ENCODE data around the gene OR1F1. TPM values are rescaled to one million over a fixed set of nuclear protein-coding genes. Genes with fewer than 3 reads are reported as not detected.
"Not testable (repeated sequence)": the region's sequence is repeated elsewhere in the genome, so short reads cannot be mapped to it uniquely, and the experiment has no call there.

OR1F1 gene
- total RNA-seq, 1 donor from 2014 or later = not detected

DNA sequence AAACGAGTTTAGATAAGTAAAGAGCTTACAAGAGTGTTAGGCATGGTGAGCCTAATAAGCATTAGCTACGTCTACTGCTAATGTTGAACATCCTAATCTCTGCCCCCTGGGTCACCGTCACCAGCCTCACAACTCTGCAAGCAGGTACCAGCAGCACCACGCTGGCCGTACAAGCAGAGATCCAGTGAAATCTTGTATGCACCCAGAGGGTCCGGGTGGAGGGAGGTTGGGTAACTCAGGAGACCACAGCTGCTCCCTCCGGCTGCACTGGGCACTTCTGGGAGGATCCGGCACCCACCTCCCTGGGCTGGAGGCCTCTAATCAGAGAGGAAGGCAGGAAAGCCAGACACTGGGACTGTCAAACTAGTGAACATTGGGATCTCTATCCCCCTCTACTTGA lies 8.4 kb upstream of the OR1F1 start:
- peaks cover 97% of the 10 kb centered on the region for H3K27me3 Mint-ChIP-seq
- DNase-seq (ENCODE audit: low spot score, unreplicated experiment) = no peak
- H3K36me3 Mint-ChIP-seq (ENCODE audit: insufficient read depth) = no peaks in the 10 kb centered on the region
- TF ChIP-seq, protein P1, sequence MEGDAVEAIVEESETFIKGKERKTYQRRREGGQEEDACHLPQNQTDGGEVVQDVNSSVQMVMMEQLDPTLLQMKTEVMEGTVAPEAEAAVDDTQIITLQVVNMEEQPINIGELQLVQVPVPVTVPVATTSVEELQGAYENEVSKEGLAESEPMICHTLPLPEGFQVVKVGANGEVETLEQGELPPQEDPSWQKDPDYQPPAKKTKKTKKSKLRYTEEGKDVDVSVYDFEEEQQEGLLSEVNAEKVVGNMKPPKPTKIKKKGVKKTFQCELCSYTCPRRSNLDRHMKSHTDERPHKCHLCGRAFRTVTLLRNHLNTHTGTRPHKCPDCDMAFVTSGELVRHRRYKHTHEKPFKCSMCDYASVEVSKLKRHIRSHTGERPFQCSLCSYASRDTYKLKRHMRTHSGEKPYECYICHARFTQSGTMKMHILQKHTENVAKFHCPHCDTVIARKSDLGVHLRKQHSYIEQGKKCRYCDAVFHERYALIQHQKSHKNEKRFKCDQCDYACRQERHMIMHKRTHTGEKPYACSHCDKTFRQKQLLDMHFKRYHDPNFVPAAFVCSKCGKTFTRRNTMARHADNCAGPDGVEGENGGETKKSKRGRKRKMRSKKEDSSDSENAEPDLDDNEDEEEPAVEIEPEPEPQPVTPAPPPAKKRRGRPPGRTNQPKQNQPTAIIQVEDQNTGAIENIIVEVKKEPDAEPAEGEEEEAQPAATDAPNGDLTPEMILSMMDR (IDR thresholded peaks at IDR 0.05; ENCODE audit: unreplicated experiment) = no peak
- H3K9me3 Mint-ChIP-seq (ENCODE audit: low read depth) = no peaks in the 10 kb centered on the region
- H3K27ac Mint-ChIP-seq = no peak overlapping the region
- no peak overlapping the region for H3K4me3 Mint-ChIP-seq (ENCODE audit: low read depth)
- H3K4me1 Mint-ChIP-seq (ENCODE audit: low read depth) = peaks cover 4% of the 10 kb centered on the region

DNA sequence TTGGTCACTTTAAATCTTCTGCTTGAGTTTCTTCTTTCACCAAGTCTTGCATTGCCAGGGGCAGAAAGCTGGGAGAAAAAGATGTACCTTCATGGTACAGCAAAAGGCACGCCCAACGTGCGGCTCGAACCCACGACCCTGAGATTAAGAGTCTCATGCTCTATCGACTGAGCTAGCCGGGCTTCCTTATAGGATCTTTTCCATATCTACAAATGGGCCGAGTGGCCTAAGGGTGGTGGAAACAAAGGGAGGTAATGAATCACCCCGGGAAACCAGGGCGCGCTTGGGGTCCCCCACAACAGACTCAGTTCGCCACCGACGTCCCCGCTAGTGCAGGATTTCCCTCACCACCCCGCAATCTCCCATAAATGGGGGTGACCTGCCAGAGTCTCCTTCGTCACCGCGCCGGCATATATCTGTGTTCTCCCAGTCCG lies 7.5 kb upstream of the OR1F1 start:
- H3K4me1 Mint-ChIP-seq (ENCODE audit: low read depth) = peaks cover 4% of the 10 kb centered on the region
- no peak overlapping the region for H3K27ac Mint-ChIP-seq
- peaks cover 92% of the 10 kb centered on the region for H3K27me3 Mint-ChIP-seq
- no peaks in the 10 kb centered on the region for H3K9me3 Mint-ChIP-seq (ENCODE audit: low read depth)
- no peak for DNase-seq (ENCODE audit: low spot score, unreplicated experiment)
- H3K36me3 Mint-ChIP-seq (ENCODE audit: insufficient read depth) = no peaks in the 10 kb centered on the region
- no peak overlapping the region for H3K4me3 Mint-ChIP-seq (ENCODE audit: low read depth)
- TF ChIP-seq, protein P1 (IDR thresholded peaks at IDR 0.05; ENCODE audit: unreplicated experiment) = no peak

DNA sequence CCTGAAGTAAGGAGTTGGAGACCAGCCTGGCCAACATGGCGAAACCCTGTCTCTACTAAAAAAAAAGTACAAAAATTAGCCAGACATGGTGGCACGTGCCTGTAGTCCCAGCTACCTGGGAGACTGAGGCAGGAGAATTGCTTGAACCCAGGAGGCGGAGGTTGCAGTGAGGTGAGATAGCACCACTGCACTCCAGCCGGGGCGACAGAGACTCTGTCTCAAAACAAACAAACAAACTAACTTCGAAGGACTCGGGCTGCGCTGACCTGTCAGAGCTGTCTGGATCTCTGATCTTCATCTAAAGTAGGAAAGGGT lies 5.8 kb upstream of the OR1F1 start:
- peak overlapping the region; percentile 63 for H3K4me3 Mint-ChIP-seq (ENCODE audit: low read depth)
- H3K4me1 Mint-ChIP-seq (ENCODE audit: low read depth); DNase-seq (ENCODE audit: low spot score, unreplicated experiment); H3K36me3 Mint-ChIP-seq (ENCODE audit: insufficient read depth); H3K9me3 Mint-ChIP-seq (ENCODE audit: low read depth): not testable (repeated sequence)
- peak overlapping the region; percentile 95 for H3K27ac Mint-ChIP-seq
- peaks cover 92% of the 10 kb centered on the region for H3K27me3 Mint-ChIP-seq

DNA sequence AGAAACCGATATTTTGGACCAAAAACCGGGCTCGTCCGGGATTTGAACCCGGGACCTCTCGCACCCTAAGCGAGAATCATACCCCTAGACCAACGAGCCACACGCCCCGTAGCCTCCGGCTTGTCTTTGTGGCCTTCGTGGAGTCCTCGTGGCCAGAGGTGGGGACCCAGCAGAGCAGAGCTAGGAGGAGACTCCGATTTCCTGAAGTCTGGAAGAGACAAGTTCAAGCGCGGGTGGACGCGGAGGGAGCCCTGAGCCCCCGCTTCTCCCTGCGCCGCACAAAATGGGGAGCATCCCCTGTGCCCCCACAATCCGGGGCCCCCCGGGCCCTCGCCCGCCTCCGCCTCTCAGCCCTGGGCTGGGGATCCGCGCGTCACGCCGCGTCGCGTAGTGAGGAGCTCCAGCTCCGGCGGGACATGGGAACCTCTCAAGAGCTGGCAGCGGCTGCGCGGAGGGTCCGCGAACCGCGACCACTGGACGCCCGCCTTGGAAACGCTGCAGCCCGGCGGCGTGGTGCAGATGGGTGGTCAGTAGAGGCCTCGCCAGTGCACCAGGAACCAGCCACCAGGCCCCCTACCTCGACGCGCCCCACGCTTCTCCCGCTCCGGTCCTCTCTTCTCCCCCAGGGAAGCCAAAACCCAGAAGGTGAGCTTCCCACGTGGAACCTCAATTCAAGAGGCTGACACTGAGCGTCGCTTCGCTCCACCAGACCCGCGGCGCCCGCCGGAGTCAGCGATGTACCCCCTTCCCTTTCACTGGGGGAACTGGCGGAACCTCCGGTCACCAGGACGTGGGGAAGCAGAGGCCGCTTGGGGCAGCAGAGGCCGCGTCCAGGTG lies 5.2 kb upstream of the OR1F1 start:
- peaks cover 92% of the 10 kb centered on the region for H3K27me3 Mint-ChIP-seq
- H3K4me3 Mint-ChIP-seq (ENCODE audit: low read depth) = peak overlapping the region; percentile 71
- H3K36me3 Mint-ChIP-seq (ENCODE audit: insufficient read depth) = no peaks in the 10 kb centered on the region
- TF ChIP-seq, protein P1 (IDR thresholded peaks at IDR 0.05; ENCODE audit: unreplicated experiment) = no peak
- H3K9me3 Mint-ChIP-seq (ENCODE audit: low read depth) = no peaks in the 10 kb centered on the region
- H3K27ac Mint-ChIP-seq = peak overlapping the region; percentile 95
- DNase-seq (ENCODE audit: low spot score, unreplicated experiment) = no peak
- peaks cover 4% of the 10 kb centered on the region for H3K4me1 Mint-ChIP-seq (ENCODE audit: low read depth)

DNA sequence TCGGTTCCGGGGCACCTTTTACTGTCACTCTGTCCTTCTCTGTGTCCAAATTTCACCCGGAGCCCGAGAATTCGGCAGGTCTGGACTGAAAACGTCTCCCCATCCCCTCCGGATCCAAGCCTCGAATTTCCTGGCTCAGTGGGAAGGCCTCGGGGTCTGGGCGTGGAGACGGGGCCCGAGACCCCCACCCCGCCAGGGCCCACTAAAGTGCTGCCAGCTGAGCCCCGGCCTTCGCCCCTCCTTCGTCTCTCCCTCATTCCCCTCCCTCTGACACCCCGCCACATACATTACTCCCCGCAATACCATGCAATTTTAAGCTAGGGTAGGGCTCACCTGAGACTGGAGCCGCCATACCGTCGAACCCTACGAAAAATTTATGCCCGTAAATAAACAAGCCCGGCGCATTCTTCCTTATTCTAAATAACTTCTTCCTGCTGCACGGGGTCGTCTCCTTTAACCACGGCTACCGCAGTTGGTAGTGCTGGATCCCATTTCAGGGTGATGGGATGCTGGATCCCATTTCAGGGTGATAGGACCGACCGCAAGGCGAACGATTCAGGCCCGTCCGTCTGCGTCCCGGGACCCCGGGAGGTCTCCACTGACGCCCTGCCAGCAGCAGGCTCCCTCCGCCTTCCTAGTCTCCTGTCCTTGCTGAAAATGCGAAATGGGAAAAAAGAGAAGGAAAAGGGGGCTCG lies 4.4 kb upstream of the OR1F1 start:
- H3K4me1 Mint-ChIP-seq (ENCODE audit: low read depth) = peaks cover 6% of the 10 kb centered on the region
- H3K36me3 Mint-ChIP-seq (ENCODE audit: insufficient read depth) = no peaks in the 10 kb centered on the region
- H3K9me3 Mint-ChIP-seq (ENCODE audit: low read depth) = no peaks in the 10 kb centered on the region
- H3K27ac Mint-ChIP-seq = peak overlapping the region; percentile 69
- no peak for DNase-seq (ENCODE audit: low spot score, unreplicated experiment)
- peaks cover 91% of the 10 kb centered on the region for H3K27me3 Mint-ChIP-seq
- TF ChIP-seq, protein P1 (IDR thresholded peaks at IDR 0.05; ENCODE audit: unreplicated experiment) = no peak
- peak overlapping the region; percentile 71 for H3K4me3 Mint-ChIP-seq (ENCODE audit: low read depth)
